ENCODE measurements around the gene SCD5.

SCD5 gene

DNA sequence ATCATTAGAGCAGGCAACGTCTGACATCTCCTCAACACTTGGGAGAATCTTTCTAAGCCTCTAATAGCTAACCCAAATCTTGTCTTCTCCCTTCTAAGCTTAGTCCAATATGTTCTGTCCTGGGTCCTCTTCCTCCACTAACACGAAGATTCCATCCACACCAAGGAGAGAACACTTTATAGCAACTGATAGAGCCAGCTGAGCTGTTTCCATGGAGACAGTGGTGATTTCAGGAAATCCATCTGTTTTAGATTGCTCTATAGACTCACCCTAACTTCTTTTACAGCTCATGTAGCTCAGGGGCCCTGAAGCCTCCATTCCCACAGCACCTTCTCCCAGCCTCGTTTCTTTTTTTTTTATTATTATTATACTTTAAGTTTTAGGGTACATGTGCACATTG, 37.4 kb downstream of the SCD5 start:
- DNase-seq, result no peak

DNA sequence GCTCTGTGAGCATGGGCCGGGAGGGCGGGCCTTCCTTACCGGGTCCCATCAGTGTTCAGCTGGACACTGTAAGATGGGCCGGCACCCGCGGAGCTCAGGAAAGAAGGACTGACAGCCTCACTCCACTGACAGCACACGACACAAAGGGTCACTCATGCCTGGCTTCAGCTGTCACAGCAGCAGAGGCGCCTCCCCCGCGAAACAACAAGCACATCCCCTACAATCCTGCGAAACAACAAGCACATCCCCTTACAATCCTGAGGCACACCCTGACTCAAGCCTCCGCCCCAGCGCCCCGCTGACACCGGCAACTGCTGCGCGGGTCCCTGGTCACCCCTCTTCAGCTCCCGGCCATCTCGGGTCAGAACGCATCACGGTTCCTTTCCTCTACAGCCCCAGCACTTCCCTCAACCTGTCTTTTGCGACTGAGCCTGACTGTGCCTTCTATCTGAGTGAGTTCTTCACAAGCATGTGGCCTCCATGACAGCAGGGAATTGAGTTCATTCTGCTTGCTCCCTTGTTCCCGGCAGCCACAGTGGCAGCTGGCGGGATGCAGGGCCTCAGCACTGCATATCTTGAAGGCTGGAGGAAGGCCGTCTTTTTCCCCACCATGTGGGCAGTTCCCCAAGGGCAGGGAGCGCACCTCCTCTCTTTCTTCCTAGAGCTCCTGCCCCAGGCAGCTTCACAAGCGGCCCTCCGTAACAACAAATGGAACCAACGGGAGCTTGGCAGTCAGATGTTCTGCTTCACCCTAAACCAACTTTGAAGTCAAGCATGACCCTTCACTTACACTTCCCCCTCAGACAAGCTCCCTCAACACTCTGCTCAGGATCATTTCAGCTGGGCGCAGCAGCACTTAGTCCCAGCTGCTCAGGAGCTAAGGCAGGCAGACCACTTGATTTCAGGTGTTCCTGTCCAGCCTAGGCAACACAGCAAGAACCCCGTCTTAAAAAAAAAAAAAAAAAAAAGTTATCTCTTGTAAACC, 39.6 kb downstream of the SCD5 start:
- DNase-seq, result no peak

DNA sequence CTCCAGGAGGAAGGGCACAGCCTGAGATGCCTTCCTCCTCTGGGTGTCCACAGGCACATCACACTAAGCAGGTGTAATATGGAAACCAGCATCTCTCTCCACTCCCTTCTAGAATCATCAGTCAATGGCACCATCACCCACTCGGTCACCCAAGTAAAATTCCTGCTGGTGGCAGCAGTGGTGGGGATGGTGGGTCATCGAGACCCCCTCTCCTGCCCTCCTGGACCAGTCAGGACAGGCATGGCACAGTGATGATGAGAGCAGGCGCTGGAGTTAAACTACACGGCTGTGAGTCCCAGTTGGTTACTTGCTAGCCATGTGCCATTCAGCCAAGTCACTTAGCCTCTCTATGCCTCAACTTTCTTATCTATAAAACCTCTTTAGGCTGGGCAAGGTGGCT, 42.5 kb downstream of the SCD5 start:
- DNase-seq, result no peak

DNA sequence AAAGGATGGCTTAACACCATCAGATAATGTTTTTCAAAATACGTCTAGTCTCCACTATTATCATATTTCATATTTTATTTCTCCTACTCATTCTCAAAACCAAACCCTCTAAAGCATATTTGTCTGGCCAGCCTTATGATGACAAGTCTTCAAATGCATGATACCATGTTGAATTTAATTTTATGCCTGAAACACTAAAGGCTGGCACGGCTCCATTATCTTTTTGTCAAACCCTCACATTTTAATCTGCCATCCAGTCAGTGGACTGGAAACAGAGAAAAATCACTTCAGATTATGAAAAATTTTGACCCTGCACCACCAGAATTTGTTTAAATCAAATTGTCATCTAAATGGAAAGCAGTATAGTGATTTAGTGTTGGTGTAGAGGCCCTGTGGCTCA, 42.9 kb downstream of the SCD5 start:
- no peak for DNase-seq

- no peak for DNase-seq
These were observed 44.0 kb downstream of the SCD5 start for GRCh38 chr4:82754513-82755165.

GRCh38 chr4:82753725-82754410, 44.7 kb downstream of the SCD5 start:
- peak; percentile 70 for DNase-seq

DNA sequence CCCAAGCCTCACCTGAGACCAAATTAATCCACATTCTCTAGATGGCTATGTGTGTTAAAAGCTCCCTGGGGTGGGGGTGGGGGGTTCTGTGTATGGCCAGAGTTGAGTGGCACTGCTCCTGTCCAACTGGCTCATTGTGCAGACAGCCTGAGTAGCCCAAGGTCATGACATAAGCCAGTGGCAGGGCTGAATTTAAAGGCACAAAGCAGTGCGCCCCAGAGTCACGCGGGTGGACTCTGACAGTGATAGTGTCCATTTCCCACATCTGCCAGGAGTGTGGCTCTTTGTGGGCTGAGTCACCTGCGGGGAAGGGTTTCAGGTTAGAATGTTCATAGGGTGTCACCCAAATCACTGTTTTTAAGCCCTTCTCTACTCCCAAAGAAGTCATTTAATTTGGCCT, 45.4 kb downstream of the SCD5 start:
- peak; percentile 31 for DNase-seq

DNA sequence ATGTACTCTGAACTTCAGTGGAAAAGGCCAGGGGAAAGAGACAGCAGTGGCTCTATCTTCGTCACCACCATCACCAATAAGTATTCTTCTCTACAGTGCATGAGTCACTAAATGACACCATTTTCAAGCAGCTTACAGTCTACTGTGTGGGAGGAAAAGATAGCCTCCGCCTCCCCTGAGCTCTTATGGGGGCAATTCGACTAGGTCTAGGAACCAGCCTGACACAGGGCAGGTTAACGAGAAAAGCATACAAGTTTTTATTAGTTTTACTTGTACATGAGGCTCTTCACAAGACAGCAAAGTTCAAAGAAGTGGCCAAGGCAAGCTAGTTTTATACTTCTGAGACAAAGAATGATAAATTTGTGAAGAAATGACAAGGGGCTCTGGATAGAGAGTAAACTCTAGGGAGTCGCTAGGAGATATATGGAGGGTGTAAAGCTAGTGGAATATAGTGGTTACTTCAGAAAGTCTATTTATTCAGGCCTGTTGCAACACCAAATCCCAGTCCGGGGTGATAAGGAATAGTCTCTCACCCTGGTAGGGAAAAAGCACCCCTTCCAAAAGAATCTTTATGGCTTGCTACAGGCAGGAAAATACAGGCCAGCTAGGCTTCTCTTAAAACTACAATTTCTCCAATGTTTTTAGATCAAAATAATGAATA, 49.7 kb downstream of the SCD5 start:
- peak; percentile 28 for DNase-seq

- peak; percentile 60 for DNase-seq
These were observed 50.7 kb downstream of the SCD5 start for GRCh38 chr4:82747686-82748575.

- DNase-seq, result no peak
These were observed 51.7 kb downstream of the SCD5 start for GRCh38 chr4:82746705-82747574.

DNA sequence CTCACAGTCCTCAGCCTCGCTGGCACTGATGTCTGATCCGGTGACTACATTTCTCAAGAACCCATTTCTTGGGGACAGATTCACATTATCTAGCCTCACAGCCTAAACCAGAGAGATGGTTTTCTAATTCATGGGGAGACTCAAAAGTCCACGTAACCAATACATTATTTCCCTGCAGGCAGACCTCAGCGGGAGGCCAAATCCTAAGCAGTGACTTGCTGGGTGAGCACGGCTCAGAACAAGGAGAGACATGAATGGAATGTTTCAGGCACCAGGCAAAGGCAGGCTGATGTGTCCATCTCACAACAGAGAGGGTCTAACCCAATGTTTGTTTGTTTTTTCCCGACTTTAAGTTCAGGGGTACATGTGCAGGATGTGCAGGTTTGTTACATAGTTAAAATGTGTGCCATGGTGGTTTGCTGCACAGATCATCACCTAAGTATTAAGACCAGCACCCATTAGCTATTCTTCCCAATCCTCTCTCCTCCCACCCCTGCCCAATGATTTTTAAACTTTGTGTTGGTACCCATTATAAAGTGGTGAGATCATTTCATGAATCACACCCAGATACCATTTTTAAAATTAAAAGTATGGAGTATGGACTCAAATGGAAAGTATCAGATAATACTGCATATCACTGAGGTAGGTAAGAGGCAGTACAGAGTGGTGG, 53.3 kb downstream of the SCD5 start:
- DNase-seq, result peak; percentile 99

DNA sequence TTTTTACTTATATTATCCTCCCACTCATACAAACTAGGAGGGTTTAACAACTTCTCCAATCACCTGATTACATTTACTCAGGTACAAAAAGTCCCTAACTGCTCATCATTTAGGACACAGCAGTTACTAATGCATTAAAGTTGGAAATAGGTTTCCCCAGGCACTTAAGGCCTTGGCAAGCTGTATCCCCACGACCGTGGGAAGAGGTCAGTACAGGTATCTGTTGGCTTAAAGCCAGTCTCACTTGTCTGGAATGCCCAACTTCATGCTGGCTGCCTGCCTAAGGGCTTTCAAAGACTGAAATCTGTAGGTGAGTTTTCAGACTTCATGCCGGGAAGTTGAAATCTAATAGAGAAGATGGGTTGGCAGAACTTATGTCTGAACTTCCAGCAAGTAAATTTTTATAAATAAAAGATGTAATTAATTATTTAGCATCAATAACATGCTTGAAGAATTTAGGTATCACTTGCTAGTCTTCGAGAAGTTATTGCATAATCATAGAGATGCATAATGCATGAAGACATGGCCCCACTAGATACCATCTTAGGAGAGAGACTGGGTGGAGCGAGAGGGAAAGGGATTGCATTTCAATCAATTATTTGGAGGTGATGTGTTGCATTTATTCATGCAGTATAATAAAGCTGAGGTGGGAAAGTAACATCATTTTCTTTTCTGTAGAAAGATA, 54.2 kb downstream of the SCD5 start:
- DNase-seq, result no peak

GRCh38 chr4:82741188-82741587, 57.4 kb downstream of the SCD5 start:
- DNase-seq, result no peak

GRCh38 chr4:82739287-82740190, 59.1 kb downstream of the SCD5 start:
- DNase-seq, result peak; percentile 48

DNA sequence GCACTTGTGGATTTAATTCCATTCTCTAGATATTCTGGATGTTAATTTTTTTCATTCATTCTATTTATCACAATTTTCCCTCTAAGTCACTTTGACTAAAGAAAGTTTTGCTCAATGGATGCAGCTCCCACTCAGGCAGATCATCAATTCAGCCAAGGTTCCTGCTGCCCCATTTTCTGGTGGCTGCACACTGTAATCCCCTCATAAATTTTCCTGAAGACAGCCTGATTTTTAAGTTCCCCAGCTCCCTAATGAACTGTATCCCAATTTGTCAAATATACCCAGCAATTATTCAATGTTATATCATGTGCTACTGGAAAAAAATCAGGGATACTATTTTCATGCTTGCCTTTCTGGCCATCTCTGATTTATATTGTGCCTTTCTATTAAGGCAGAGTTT, 61.2 kb downstream of the SCD5 start:
- no peak for DNase-seq

GRCh38 chr4:82733636-82734035, 65.0 kb downstream of the SCD5 start:
- peak; percentile 73 for DNase-seq

- no peak for DNase-seq
These were observed 70.3 kb downstream of the SCD5 start for GRCh38 chr4:82728301-82728700.

DNA sequence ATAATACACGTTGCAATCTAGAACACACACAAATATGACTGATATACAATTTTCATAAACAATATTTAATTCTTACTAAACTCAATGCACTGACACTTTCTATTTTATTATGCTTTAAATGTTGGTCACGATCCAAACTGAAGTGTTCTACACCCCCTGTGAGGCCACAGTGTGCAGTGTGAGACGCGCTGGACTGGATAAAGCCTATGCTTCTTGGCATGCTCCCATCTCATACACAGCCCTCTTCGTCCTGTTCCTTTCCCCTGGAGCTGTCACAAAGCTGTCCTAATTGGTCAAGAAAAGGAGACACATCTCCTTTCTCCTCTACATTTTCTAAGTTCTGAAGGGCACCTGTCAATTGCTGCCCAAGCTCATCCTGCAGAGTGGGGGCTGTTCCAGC, 72.0 kb downstream of the SCD5 start:
- DNase-seq, result no peak
